ENCODE results near the gene EXT2. TPM values are rescaled to one million over a fixed set of nuclear protein-coding genes. Genes with fewer than 3 reads are reported as not detected.

The EXT2 gene
- total and polyA plus RNA-seq, 4 experiments from 2014 or later, result 28.2 to 48.5 (median 35.7) TPM

- Histone ChIP-seq H3K27ac (ENCODE audit: low read depth, low read length) (no peak overlapping the region), H3K9me3 (ENCODE audit: control insufficient read depth in 1 of 2, low read length in 2 of 2) (no peaks in the 10 kb centered on the region), H3K4me3 (ENCODE audit: low read length in 2 of 2) (no peak overlapping the region), H3K4me1 (ENCODE audit: insufficient read depth, low read length) (no peaks in the 10 kb centered on the region), H3K36me3 (ENCODE audit: insufficient read depth, low read length) (no peaks in the 10 kb centered on the region), H3K27me3 (ENCODE audit: insufficient read depth, low read length) (no peaks in the 10 kb centered on the region)
- Mint-ChIP-seq H3K27me3 (no peaks in the 10 kb centered on the region), H3K36me3 (no peaks in the 10 kb centered on the region), H3K9me3 (no peaks in the 10 kb centered on the region), H3K4me3 (no peak overlapping the region), H3K4me1 (no peaks in the 10 kb centered on the region), H3K27ac (no peak overlapping the region)
- no peak for DNase-seq
- intact Hi-C loops (cut with micrococcal nuclease), result no loop called here
- CTCF ChIA-PET (ENCODE audit: partially characterized antibody), result no interaction called here
- POLR2A ChIA-PET (ENCODE audit: partially characterized antibody), result no interaction called here
These were observed 37.2 kb upstream of the EXT2 start for GRCh38 chr11:44058275-44058674.

GRCh38 chr11:44065161-44065661 lies 30.3 kb upstream of the EXT2 start:
- H3K4me3 ChIP-seq (ENCODE audit: low read length in 2 of 2), result peak overlapping the region; percentile 42 to 86
- CTCF ChIA-PET (ENCODE audit: partially characterized antibody), result interaction anchor here (2.8 to 9.3 kb wide), 2 partner anchors 8 to 28 kb away, joined by 10 to 80 read pairs; partner anchors contain the start of gene EXT2

GRCh38 chr11:44065841-44066731 lies 29.4 kb upstream of the EXT2 start, which contains the start of gene ACCS:
TSS of gene ACCS (plus strand) at chr11:44066270. CDS start at chr11:44067628, 1,358 bp downstream.
- Histone ChIP-seq H3K27me3 (ENCODE audit: insufficient read depth, low read length) (no peaks in the 10 kb centered on the region), H3K36me3 (ENCODE audit: insufficient read depth, low read length) (no peaks in the 10 kb centered on the region), H3K27ac (ENCODE audit: low read depth, low read length) (peak within 1 kb of the TSS; percentile 63), H3K9me3 (ENCODE audit: control insufficient read depth in 1 of 2, low read length in 2 of 2) (no peaks in the 10 kb centered on the region), H3K4me1 (ENCODE audit: insufficient read depth, low read length) (peaks cover 17% of the 10 kb centered on the region), H3K4me3 (ENCODE audit: low read length in 2 of 2) (peak within 1 kb of the TSS; percentile 79 to 86)
- Mint-ChIP-seq H3K27ac (peak within 1 kb of the TSS; percentile 91 to 95 (median 94)), H3K4me3 (peak within 1 kb of the TSS; percentile 89 to 98 (median 94)), H3K4me1 (peaks cover 5 to 54% (median 31%) of the 10 kb centered on the region in 4 donors), H3K36me3 (peaks cover 0 to 20% of the 10 kb centered on the region in 2 donors), H3K27me3 (no peaks in the 10 kb centered on the region), H3K9me3 (no peaks in the 10 kb centered on the region)
- ChIA-PET POLR2A (ENCODE audit: partially characterized antibody) (interaction anchor here (0.5 to 2.5 kb wide), 3 partner anchors 29 to 385 kb away, joined by 3 to 9 read pairs (median 3); partner anchors contain the start of genes EXT2 and HSD17B12), CTCF (ENCODE audit: partially characterized antibody) (interaction anchor here (1.0 to 9.3 kb wide), 5 partner anchors 9 to 35 kb away, joined by 3 to 80 read pairs (median 3); partner anchors contain the start of gene EXT2)
- peak; percentile 87 to 93 (median 89) for DNase-seq
- intact Hi-C loops (cut with micrococcal nuclease), result loop anchor here (1.0 kb wide), 3 partner anchors 28 to 386 kb away; partner anchors contain the start of genes ALKBH3 and HSD17B12

More at GRCh38 chr11:44065161-44065661, 30.3 kb upstream of the EXT2 start:
- no peaks in the 10 kb centered on the region for H3K9me3 ChIP-seq (ENCODE audit: control insufficient read depth in 1 of 2, low read length in 2 of 2)
- no peaks in the 10 kb centered on the region for H3K27me3 ChIP-seq (ENCODE audit: insufficient read depth, low read length)
- Mint-ChIP-seq H3K4me3 (peak overlapping the region; percentile 89 to 98 (median 94)), H3K27me3 (no peaks in the 10 kb centered on the region), H3K27ac (peak overlapping the region; percentile 91 to 95 (median 94)), H3K9me3 (no peaks in the 10 kb centered on the region), H3K36me3 (peaks cover 0 to 16% of the 10 kb centered on the region in 2 donors), H3K4me1 (peaks cover 5 to 53% (median 28%) of the 10 kb centered on the region in 4 donors)
- DNase-seq, result no peak
- POLR2A ChIA-PET (ENCODE audit: partially characterized antibody), result interaction anchor here (1.2 to 2.5 kb wide), 2 partner anchors 9 to 30 kb away, joined by 3 to 9 read pairs; partner anchors contain the start of gene EXT2
- H3K27ac ChIP-seq (ENCODE audit: low read depth, low read length), result peak overlapping the region; percentile 63
- intact Hi-C loops (cut with micrococcal nuclease), result no loop called here
- peaks cover 17% of the 10 kb centered on the region for H3K4me1 ChIP-seq (ENCODE audit: insufficient read depth, low read length)
- no peaks in the 10 kb centered on the region for H3K36me3 ChIP-seq (ENCODE audit: insufficient read depth, low read length)

GRCh38 chr11:44066732-44067141 lies 28.7 kb upstream of the EXT2 start:
- CTCF ChIA-PET (ENCODE audit: partially characterized antibody), result interaction anchor here (1.0 to 9.3 kb wide), 5 partner anchors 10 to 34 kb away, joined by 3 to 80 read pairs (median 3); partner anchors contain the start of gene EXT2
- POLR2A ChIA-PET (ENCODE audit: partially characterized antibody), result interaction anchor here (0.5 to 2.5 kb wide), 3 partner anchors 29 to 386 kb away, joined by 3 to 9 read pairs (median 3); partner anchors contain the start of genes EXT2 and HSD17B12
- Mint-ChIP-seq H3K27ac (peak overlapping the region; percentile 91 to 95 (median 94)), H3K4me3 (peak overlapping the region; percentile 89 to 98 (median 94)), H3K27me3 (no peaks in the 10 kb centered on the region), H3K9me3 (no peaks in the 10 kb centered on the region), H3K36me3 (peaks cover 0 to 25% of the 10 kb centered on the region in 2 donors), H3K4me1 (peaks cover 5 to 54% (median 31%) of the 10 kb centered on the region in 4 donors)
- Histone ChIP-seq H3K27me3 (ENCODE audit: insufficient read depth, low read length) (no peaks in the 10 kb centered on the region), H3K9me3 (ENCODE audit: control insufficient read depth in 1 of 2, low read length in 2 of 2) (no peaks in the 10 kb centered on the region), H3K27ac (ENCODE audit: low read depth, low read length) (peak overlapping the region; percentile 63), H3K4me3 (ENCODE audit: low read length in 2 of 2) (peak overlapping the region; percentile 79 to 86), H3K36me3 (ENCODE audit: insufficient read depth, low read length) (no peaks in the 10 kb centered on the region), H3K4me1 (ENCODE audit: insufficient read depth, low read length) (peaks cover 17% of the 10 kb centered on the region)
- intact Hi-C loops (cut with micrococcal nuclease), result loop anchor here (1.0 kb wide), 3 partner anchors 28 to 386 kb away; partner anchors contain the start of genes ALKBH3 and HSD17B12
- DNase-seq, result peak in 1 of 5 donors; percentile 1

- Histone ChIP-seq H3K9me3 (ENCODE audit: control insufficient read depth in 1 of 2, low read length in 2 of 2) (no peaks in the 10 kb centered on the region), H3K27ac (ENCODE audit: low read depth, low read length) (no peak overlapping the region), H3K27me3 (ENCODE audit: insufficient read depth, low read length) (no peaks in the 10 kb centered on the region), H3K36me3 (ENCODE audit: insufficient read depth, low read length) (no peaks in the 10 kb centered on the region), H3K4me1 (ENCODE audit: insufficient read depth, low read length) (peaks cover 17% of the 10 kb centered on the region), H3K4me3 (ENCODE audit: low read length in 2 of 2) (no peak overlapping the region)
- peak overlapping the region in 6 of 7 donors; percentile 48 to 95 (median 94) for H3K27ac Mint-ChIP-seq
- H3K27me3 Mint-ChIP-seq, result no peaks in the 10 kb centered on the region
- no peak for DNase-seq
- H3K9me3 Mint-ChIP-seq, result no peaks in the 10 kb centered on the region
- peaks cover 0 to 25% of the 10 kb centered on the region in 2 donors for H3K36me3 Mint-ChIP-seq
- POLR2A ChIA-PET (ENCODE audit: partially characterized antibody), result interaction anchor here (2.5 kb wide), 1 partner anchor 28 kb away, joined by 9 read pairs; the partner anchor contains the start of gene EXT2
- H3K4me3 Mint-ChIP-seq, result peak overlapping the region; percentile 89 to 98 (median 94)
- intact Hi-C loops (cut with micrococcal nuclease), result no loop called here
- CTCF ChIA-PET (ENCODE audit: partially characterized antibody), result interaction anchor here (1.2 to 9.3 kb wide), 3 partner anchors 10 to 26 kb away, joined by 3 to 80 read pairs (median 10); partner anchors contain the start of gene EXT2
- H3K4me1 Mint-ChIP-seq, result peaks cover 5 to 54% (median 31%) of the 10 kb centered on the region in 4 donors
These were observed 28.2 kb upstream of the EXT2 start for GRCh38 chr11:44067266-44067665.

- intact Hi-C loops (cut with micrococcal nuclease), result no loop called here
- peak overlapping the region in 2 of 7 donors; percentile 15 to 49 for H3K27ac Mint-ChIP-seq
- H3K27me3 Mint-ChIP-seq, result no peaks in the 10 kb centered on the region
- H3K4me3 ChIP-seq (ENCODE audit: low read length in 2 of 2), result no peak overlapping the region
- CTCF ChIA-PET (ENCODE audit: partially characterized antibody), result interaction anchor here (9.3 kb wide), 1 partner anchor 25 kb away, joined by 80 read pairs; the partner anchor contains the start of gene EXT2
- no peaks in the 10 kb centered on the region for H3K27me3 ChIP-seq (ENCODE audit: insufficient read depth, low read length)
- peaks cover 5 to 54% (median 31%) of the 10 kb centered on the region in 4 donors for H3K4me1 Mint-ChIP-seq
- no peak overlapping the region for H3K27ac ChIP-seq (ENCODE audit: low read depth, low read length)
- H3K9me3 ChIP-seq (ENCODE audit: control insufficient read depth in 1 of 2, low read length in 2 of 2), result no peaks in the 10 kb centered on the region
- H3K9me3 Mint-ChIP-seq, result no peaks in the 10 kb centered on the region
- no peak for DNase-seq
- H3K4me1 ChIP-seq (ENCODE audit: insufficient read depth, low read length), result peaks cover 17% of the 10 kb centered on the region
- peaks cover 0 to 30% of the 10 kb centered on the region in 2 donors for H3K36me3 Mint-ChIP-seq
- H3K4me3 Mint-ChIP-seq, result no peak overlapping the region
- no peaks in the 10 kb centered on the region for H3K36me3 ChIP-seq (ENCODE audit: insufficient read depth, low read length)
- POLR2A ChIA-PET (ENCODE audit: partially characterized antibody), result no interaction called here
These were observed 27.3 kb upstream of the EXT2 start for GRCh38 chr11:44068180-44068579.
